HFFc6 (cell line): ENCODE results near the gene SREBF1. TPM values are rescaled to one million over a fixed set of nuclear protein-coding genes. Genes with fewer than 3 reads are reported as not detected.

Source experiments
- DNase-seq: peaks from one replicate; pipeline ENCODE4 v3.0.0-alpha.2; 2018
- H3K27ac Mint-ChIP-seq: 2 replicates; pipeline ENCODE4 v1.8.0; 2020; ENCODE audit warnings: mild to moderate bottlenecking, mixed read lengths
- H3K27me3 Mint-ChIP-seq: 2 replicates; pipeline ENCODE4 v1.8.0; 2021; ENCODE audit warnings: mild to moderate bottlenecking, moderate library complexity, mixed read lengths; ENCODE audit not compliant: insufficient read depth
- H3K36me3 Mint-ChIP-seq: 2 replicates; pipeline ENCODE4 v1.8.0; 2021; ENCODE audit warnings: low read depth, mixed read lengths
- H3K4me1 Mint-ChIP-seq: 2 replicates; pipeline ENCODE4 v1.8.0; 2020; ENCODE audit warnings: low read depth, mixed read lengths
- H3K4me3 Mint-ChIP-seq: 2 replicates; pipeline ENCODE4 v1.8.0; 2020; ENCODE audit warnings: mild to moderate bottlenecking, moderate library complexity, mixed read lengths
- H3K9me3 Mint-ChIP-seq: 2 replicates; pipeline ENCODE4 v1.8.0; 2020; ENCODE audit warnings: mild to moderate bottlenecking, mixed read lengths
- CTCF ChIP-seq: fragments of 200-600 bp; sonication (generic); IDR thresholded peaks from 2 replicates; pipeline ENCODE4 v1.5.0; 2021; ENCODE audit warnings: antibody characterized with exemption, mild to moderate bottlenecking
- total RNA-seq, 6 experiments: library from RNA; stranded (reverse); fragmentation: NEBNext Ultra II Directional; extraction: Animal tissue kit (Norgen Biotek cat#: 25700); gene quantifications; 2 replicates in 1 of 6; 3 replicates in 5 of 6; pipeline ENCODE4 v1.2.3, GENCODE V29; 2021

Gene SREBF1
- total RNA-seq, 6 experiments from 2014 or later = 34.9 to 51.7 (median 40.5) TPM

GRCh38 chr17:17851103-17852002 is 14.6 kb upstream of the SREBF1 start:
- no peak for TF ChIP-seq CTCF
- DNase-seq = no peak
- Mint-ChIP-seq H3K4me3 (no peak overlapping the region), H3K36me3 (peaks cover 17% of the 10 kb centered on the region; the same call in 1 of the 2 replicates), H3K27ac (no peak overlapping the region), H3K9me3 (no peaks in the 10 kb centered on the region), H3K4me1 (peaks cover 35% of the 10 kb centered on the region), H3K27me3 (peaks cover 13% of the 10 kb centered on the region)

- DNase-seq = no peak
- Mint-ChIP-seq H3K27ac (no peak overlapping the region; the same call in 1 of the 2 replicates), H3K9me3 (no peaks in the 10 kb centered on the region), H3K27me3 (peaks cover 18% of the 10 kb centered on the region), H3K36me3 (peaks cover 17% of the 10 kb centered on the region; the same call in 1 of the 2 replicates), H3K4me1 (peaks cover 34% of the 10 kb centered on the region), H3K4me3 (no peak overlapping the region)
- peak; percentile 54 for TF ChIP-seq CTCF
These were observed 13.1 kb upstream of the SREBF1 start for GRCh38 chr17:17849845-17850373.

- H3K36me3 Mint-ChIP-seq = peaks cover 17% of the 10 kb centered on the region; the same call in 1 of the 2 replicates
- peak overlapping the region; percentile 61 for H3K27ac Mint-ChIP-seq
- H3K4me1 Mint-ChIP-seq = peaks cover 29% of the 10 kb centered on the region
- no peak overlapping the region for H3K4me3 Mint-ChIP-seq
- DNase-seq = peak; percentile 18
- peaks cover 21% of the 10 kb centered on the region for H3K27me3 Mint-ChIP-seq
- no peak for TF ChIP-seq CTCF
- no peaks in the 10 kb centered on the region for H3K9me3 Mint-ChIP-seq
These were observed 12.5 kb upstream of the SREBF1 start for GRCh38 chr17:17849147-17849820.

- Mint-ChIP-seq H3K9me3 (no peaks in the 10 kb centered on the region), H3K27me3 (peaks cover 21% of the 10 kb centered on the region), H3K27ac (no peak overlapping the region), H3K36me3 (peaks cover 15% of the 10 kb centered on the region; the same call in 1 of the 2 replicates), H3K4me3 (no peak overlapping the region), H3K4me1 (peaks cover 21% of the 10 kb centered on the region)
- no peak for TF ChIP-seq CTCF
- DNase-seq = no peak
These were observed 11.7 kb upstream of the SREBF1 start for GRCh38 chr17:17848311-17849082.

GRCh38 chr17:17847726-17848125 is 10.9 kb upstream of the SREBF1 start:
- peaks cover 13% of the 10 kb centered on the region; the same call in 1 of the 2 replicates for H3K36me3 Mint-ChIP-seq
- peaks cover 19% of the 10 kb centered on the region for H3K4me1 Mint-ChIP-seq
- peaks cover 21% of the 10 kb centered on the region for H3K27me3 Mint-ChIP-seq
- no peaks in the 10 kb centered on the region for H3K9me3 Mint-ChIP-seq
- H3K27ac Mint-ChIP-seq = no peak overlapping the region
- no peak for DNase-seq
- TF ChIP-seq CTCF = no peak
- H3K4me3 Mint-ChIP-seq = no peak overlapping the region
